GM19463 (cell line): ENCODE measurements around the gene COMT.

Experiments used
- ATAC-seq: cut with Tn5 transposase; IDR thresholded peaks from one replicate; pipeline ENCODE4 v1.9.1; 2021; ENCODE audit warnings: mild to moderate bottlenecking, moderate library complexity; ENCODE audit not compliant: unreplicated experiment

COMT gene

GRCh38 chr22:19981171-19981960 is 39.8 kb downstream of the COMT start:
- no peak for ATAC-seq

DNA sequence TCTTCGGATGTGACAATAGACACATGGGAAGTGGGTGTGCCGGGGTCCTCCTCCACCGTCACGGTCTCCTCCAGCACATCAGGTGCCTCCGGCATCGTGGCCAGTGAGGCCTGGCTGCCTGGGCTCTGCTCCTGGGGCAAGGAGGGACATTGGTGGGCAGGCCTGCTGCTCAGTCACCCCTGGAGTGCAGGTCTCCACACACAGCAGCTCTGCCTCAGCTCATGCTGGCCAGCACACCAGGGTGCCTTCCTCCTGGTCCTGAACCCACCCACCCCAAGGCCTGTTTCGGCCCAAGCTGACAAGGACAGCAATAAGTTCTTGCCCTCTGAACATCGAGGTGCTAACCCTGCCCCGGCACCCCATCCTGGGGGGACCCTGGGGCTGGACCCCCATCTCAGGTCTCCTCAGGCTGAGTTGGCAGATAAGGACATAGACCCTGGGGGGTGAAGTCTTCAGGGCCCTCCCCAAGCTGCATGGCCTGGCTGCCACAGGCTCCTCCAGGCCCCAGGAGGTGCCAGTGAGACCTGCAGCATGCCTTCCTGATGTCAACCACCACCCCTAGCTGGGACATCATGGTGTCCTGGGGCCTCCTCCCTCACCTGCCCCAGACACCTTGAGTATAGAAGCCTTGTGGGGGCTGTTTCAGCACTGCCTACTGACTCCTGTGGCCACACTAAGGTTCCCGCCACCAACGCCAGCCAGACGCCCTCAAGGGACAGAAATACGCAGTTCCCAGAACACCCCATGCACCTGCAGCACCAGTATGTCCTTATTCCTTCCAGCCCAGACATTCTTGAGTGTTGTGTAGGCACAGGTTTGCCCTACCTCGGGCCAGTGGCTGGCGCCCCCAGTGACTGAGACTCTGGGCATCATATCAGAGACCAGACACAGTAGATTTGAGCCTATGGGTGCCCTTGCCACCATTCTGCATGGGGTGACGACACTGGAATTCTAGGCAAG is 40.7 kb downstream of the COMT start:
- no peak for ATAC-seq

DNA sequence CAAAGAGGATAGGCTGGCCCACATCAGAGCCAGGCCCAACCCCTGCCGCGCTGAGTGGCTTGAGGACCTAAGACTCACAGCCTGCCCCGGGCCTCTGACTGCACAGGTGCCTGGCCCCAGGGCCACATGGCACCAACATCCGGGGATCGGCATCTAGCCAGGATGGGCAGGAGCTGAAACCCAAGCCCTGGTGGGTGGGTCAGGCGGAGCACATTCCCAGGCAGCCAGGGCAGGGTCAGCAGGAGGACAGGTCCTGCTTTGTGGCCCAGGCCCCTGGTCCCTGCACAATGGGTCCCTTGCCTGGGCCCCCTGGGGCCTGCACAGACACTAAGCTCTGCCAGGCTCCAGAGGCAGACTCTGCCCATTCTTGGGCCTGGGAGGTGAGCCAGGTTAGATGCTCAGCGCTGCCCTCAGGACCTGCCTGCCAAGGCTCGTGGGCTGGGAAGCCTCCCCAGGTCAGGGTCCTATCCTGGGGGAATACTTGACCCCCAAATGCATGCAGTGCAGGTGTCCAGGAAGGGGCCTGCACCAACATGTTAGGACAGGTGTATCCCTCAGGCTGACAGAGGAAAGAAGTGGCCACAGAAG is 41.5 kb downstream of the COMT start:
- ATAC-seq = no peak

DNA sequence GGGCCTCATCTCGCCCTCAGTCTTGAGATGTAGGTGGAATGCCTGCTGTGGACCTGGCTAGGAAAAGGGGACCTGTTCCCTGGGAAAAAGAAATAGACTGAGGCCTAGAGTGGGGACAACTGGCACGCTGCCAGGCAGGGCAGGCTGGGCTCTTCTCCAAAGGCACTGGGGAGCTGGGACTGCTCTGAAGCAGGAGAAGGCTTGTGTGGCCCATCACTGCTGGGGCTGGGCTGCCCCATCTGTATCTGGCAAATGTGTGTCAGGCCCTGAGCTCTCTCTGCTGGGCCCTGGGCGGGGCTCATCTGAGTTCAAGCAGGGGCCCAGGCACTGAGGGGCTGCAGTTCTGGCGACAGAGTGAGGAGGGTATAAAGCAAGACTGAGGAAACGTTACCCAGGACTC is 42.2 kb downstream of the COMT start:
- no peak for ATAC-seq

DNA sequence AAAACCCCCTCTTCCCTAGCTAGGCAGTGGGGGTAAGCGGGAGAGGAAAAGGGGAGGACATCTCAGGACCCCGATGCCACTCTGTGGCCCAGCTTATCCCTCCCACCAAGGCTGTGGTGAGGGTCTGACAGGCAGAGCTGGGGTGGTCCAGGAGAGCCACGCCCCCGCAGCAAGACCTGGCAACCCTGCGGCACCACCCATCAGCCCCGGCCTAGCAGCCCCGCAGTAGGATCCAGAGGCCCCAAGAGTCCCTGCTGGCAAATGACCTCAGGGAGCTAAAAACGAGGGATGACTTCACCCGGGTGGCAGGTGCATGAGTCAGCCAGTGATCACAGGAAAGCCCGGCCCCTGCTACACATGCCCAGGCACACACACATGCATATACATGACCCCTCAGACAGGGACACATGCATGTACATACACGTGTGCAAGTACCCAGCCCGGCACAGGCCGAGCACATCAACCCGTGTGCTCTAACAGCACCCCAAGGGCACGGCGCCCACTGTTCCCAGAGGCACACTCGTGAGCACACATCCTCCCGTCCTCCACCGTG is 42.7 kb downstream of the COMT start:
- no peak for ATAC-seq

- ATAC-seq = no peak
Measured at GRCh38 chr22:19984851-19985811, 43.6 kb downstream of the COMT start.

DNA sequence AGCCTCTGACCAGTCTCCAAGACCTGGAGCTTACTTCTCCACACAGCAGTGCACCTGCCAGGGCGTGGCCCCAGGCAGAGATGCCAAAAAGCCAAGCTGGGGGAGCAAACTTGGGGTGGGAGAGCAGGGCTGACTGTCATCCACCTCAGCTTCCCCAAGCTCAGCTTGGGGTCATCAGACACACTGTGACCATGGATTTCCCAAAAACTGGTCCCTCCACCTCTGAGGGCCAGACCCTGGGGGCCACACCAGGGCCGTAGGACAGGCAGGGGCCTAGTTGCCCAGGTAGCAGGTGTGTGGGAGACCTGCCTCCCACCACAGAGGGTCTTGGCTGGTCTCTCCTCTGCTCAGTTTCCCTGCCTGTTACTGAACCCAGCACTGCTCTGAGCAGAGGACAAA is 44.4 kb downstream of the COMT start:
- no peak for ATAC-seq

DNA sequence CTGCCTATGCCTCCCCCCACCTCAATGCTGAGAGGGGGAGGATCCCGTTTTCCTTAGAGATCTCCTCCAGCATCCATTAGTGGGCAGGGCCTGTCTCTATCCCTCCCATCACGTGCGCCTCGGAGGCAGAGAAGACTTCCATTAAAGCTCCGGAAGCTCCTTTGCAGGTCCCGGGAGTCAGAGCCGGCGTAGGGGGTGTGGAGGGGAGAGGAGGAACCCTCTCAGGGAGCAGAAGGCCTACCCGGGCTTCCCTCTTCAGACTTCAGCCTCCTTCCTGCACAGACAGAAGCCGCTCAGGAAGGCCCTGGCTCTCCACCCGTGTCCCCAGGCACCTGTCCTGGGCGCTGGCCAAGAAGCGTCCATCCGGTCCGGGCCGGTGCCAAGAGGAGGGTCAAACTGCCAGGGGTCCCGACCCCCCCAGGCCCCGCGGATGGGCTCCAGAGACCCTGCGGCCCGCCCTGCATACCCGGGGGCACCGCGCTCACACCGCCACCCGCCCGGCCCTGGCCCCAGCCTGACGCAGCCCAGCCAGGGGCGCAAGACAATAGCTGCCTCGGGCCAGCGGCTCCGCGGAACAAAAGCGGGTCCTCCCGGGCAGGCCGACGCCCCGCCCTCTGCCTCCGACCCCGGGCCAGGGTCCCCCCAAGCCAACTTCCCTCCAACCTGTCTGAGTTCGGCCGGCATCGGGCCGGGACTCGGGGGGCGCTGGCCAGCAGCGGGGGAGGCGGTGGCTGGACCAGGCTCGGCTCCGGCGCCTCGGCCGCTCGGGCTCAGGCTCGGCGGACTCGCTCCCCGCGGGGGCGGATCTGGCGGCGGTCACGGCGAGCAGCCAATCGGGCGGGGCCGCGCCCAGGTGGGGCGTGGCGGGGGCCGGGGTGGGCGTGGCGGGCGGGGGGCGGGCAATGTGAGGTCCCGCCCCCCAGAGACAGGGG is 45.1 kb downstream of the COMT start:
- ATAC-seq = no peak

- ATAC-seq = no peak
Measured at GRCh38 chr22:19987394-19988306, 46.1 kb downstream of the COMT start.

GRCh38 chr22:19988331-19988808 is 46.8 kb downstream of the COMT start:
- ATAC-seq = no peak

DNA sequence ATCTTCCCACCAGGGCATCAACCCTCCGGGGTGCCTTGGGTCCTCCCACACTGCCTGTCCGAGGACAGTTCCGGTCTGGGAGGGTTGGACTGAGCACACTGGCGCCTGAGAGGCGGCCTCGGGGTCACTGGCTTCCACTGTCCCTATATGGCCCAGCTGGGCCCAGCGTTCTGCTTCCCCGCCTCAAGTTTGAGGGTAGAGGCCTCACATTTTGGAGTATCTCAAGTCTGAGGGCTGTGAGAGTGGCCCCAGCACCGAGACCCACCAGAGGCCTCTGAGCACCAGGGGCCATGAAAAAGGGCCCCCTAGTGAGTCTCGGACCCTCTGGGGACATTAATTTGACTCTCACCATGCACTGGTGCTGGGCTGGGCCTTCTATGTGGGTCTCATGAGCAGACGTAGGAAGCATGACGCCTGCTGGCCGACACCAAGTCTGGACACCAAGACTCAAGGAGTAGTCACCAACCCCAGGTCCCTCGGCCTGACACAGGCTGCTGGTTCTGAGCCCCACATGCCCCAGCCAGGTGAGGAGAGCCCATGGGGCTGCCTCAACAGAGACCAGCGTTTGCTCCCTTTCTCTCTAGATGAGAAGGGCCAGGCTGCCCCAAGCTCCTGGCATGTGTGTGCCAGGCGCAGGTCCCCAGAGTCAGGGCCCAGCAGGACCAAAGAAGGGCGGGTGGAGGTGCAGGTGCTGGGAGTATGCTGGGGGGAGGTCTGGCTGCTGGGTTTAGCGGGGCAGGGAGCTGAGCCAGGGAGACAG is 47.6 kb downstream of the COMT start:
- ATAC-seq = no peak

- ATAC-seq = no peak
Measured at GRCh38 chr22:19989725-19990067, 48.1 kb downstream of the COMT start.

GRCh38 chr22:19990188-19990587 is 48.6 kb downstream of the COMT start:
- no peak for ATAC-seq

DNA sequence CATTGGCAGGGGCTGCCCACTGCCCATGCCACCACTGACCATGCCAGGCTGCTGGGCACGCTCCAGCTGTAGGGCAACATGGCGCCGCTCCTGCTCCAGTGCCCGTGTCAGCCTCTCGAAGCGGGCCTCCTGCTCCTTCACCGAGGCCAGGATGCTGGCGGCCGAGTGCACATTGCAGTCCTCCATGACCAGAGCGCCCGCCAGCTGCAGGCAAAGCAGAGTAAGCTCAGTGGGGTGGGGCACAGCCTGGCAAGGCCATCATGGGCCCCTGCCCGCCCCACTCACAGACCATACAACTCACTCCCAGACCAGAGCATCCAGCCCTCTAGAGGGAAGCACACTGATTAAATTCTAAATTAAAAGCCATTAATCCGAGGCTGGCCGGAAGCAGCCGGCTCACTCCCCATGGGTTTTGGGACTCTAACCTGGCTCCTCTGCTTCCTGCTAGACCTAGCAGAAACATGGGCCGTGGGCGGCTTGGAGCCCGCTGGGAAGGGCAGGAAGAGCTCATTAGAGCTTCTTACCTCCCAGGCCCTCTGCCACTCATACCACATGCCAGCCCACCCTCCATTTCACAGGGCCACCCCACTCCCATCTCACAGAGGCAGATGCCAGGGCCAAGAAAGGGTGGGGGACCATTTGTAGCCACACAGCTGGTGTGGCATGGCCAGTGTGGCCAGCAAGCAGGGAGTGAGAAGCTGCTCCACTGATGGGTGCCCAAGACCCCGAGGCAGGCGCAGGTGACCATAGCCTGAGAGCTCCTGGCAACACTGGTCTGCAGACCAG is 49.2 kb downstream of the COMT start:
- ATAC-seq = no peak

DNA sequence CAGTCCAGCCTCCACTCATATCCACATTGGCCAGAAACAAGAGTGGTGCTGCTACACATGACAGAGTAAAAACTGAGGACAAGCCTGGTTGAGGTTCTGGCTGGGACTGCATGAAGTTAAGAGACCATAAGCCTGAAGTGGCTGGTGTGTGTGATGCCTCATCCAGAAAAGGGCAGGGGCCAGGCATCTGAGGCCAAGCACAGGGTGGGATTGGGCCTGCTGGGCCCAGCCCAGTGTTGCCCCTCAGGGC is 49.7 kb downstream of the COMT start:
- no peak for ATAC-seq

DNA sequence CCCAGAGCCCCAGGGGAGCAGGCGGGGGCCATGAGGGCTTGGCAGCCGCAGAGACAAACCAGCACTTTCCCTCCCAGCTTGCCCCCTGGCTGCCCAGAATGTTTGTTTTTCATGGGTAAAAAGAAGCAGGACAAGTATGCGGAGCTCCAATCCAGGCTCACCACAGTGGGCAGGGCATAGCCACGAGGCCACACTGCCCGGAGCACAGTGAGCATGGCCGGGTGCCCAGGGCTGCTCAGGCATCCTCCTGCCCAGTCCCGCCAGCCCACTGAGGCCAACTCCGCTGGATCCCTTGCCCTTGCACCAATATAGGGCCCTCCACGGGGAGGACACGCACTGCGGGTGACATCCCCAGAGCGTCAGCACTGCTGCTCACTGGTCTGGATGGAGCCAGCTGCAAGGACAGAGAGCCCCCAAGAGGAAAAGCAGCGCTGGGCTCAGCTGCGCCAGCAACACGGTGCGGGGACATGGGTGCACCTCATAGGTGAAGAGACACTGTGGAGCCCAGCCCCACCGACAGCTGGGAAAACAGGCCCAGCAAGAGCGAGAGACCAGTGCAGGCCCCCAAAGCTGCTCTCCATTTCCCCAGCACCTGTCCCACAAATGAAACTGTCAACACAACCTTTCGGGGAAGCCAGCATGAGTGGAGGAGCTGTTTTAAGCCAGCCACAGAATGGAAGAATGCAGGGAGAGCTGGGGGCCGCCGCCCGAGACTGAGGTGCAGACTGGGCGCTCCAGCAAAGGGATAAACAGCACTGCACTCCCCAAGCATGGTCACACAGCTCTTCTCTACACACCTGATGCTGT is 50.3 kb downstream of the COMT start:
- ATAC-seq = no peak
